GM10266 (cell line): ENCODE results near the gene TBCK.

Source experiments
- DNase-seq: peaks from one replicate; pipeline ENCODE4 v3.0.0; 2012; ENCODE audit errors: extremely low spot score
- TF ChIP-seq, protein P1 (sequence below): IDR thresholded peaks from 2 replicates; pipeline ENCODE4 v1.5.1; 2012; ENCODE audit warnings: mild to moderate bottlenecking, low read depth; ENCODE audit not compliant: control insufficient read depth, insufficient read depth; ENCODE audit errors: missing control alignments

TBCK gene

DNA sequence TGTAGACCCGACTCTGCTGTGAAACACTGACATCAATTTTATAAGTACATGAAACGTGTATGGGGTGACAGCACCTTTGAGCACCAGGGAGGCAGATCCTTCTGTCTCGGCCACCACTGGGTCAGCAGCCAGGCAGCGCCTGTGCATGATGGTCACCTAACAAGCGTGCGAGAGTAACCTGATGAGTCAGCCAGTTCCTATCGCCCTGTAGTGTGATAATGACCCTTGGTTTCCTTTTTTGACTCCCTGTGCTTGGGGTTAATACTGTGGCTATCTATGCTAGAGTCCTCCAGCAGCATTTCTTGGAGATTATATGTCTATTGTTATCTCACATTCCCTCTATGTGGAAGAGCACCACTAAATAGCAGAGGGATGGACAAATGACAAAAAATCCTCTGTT lies 319.2 kb downstream of the TBCK start:
- no peak for DNase-seq
- TF ChIP-seq, protein P1, sequence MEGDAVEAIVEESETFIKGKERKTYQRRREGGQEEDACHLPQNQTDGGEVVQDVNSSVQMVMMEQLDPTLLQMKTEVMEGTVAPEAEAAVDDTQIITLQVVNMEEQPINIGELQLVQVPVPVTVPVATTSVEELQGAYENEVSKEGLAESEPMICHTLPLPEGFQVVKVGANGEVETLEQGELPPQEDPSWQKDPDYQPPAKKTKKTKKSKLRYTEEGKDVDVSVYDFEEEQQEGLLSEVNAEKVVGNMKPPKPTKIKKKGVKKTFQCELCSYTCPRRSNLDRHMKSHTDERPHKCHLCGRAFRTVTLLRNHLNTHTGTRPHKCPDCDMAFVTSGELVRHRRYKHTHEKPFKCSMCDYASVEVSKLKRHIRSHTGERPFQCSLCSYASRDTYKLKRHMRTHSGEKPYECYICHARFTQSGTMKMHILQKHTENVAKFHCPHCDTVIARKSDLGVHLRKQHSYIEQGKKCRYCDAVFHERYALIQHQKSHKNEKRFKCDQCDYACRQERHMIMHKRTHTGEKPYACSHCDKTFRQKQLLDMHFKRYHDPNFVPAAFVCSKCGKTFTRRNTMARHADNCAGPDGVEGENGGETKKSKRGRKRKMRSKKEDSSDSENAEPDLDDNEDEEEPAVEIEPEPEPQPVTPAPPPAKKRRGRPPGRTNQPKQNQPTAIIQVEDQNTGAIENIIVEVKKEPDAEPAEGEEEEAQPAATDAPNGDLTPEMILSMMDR = no peak

DNA sequence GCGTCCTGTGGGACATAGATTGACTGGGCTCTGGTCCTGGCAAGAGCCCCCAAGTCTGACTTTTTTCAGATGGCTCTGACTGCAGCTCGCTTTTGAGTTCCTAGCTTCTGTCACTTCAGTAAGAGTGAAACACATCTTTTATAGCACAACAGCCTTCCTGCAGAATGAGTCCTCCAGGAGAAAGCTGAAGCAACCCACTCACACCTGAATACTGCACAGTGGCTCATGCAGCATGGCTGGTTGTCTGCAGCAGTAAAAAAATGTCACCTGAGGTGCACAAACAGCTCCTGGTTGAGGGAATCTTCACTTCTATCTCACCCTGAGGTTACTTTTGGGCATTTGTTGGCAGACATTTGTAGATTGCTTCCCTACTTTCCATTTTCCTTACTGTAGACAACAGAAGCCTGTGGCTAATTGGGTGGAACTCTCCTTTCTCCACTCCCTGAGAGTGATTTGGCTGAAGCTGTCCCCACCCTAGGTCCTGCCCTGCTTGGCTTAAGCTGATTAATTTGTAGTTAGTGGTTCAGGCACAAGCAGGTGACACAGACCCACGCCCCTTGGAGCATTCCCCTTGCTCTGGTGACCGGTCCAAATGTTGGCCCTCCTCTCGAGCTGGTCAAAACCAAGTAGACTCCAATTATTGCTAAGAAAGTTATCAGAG lies 321.0 kb downstream of the TBCK start:
- DNase-seq = no peak
- TF ChIP-seq, protein P1 = no peak

DNA sequence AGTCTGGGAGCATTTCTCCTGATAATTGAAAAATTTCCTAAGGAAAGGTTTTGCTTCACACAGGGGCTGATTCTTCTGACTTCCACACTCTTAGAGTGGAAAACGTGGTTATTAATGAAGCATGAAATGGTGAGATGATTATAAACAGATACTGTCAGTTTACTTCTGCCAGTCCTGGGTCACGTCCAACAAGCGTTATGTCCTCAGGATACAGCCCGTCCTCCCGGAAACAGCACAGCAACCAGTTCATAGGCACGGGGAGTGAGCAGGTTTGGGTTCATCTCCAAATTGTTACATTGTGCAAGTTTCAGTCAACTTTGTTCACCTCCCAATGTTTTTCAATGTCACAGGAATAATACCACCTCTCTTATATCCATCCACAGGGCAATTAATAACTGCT lies 321.9 kb downstream of the TBCK start:
- TF ChIP-seq, protein P1 = no peak

DNA sequence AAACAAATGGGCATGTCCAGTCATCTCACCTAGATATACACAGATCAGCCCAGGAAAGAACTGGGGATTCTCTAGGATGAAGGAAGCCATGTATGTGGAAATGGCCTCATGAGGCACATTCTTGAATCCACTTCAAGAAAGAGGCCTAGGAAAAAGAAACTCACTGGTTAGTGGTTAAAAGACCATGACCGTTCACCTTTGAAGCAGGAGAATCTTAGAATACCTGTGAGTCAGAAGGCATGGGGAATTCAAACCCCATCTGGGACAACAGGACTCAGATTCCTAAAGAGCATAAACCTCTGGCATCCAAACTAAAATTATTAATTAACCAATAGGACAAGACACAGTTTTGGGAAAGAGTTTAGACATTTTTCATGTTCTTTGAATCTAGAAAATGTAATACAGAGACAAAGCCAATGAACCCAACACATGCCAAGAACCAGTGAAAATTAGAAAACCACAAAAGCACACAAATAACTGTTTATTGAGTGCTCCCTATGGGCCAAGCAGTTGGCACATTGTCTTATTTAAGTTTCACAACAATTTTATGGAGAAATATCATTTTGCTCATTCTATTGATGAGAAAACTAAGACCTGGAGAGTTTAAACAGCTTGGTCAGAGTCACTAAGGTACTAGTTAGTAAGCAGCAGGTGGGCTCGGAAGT lies 323.2 kb downstream of the TBCK start:
- DNase-seq = no peak
- TF ChIP-seq, protein P1 = no peak

More for the DNA sequence above, 321.9 kb downstream of the TBCK start:
- no peak for DNase-seq

DNA sequence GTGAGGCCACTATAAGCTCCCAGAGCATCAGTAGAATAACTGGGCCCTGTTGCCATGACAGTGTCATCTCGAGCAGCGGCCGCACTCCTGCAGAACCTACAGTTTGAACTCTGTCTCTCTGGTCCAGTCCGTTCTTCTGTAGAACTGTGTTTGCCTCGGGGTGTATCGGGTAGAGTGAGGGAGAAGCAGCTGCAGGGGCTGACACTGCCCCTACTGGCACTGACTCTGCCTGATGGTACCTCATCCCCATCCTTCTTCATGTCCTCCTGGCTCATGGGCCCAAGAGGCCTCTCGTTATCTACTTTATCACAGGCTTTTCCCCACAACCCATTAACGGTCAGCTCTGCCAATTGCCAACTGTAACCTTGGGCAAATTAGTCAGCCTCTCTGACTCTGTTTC lies 324.3 kb downstream of the TBCK start:
- TF ChIP-seq, protein P1 = no peak
- DNase-seq = no peak
